GM12872 (cell line): ENCODE data around the gene RNF223.

Experiments
- CTCF ChIP-seq: IDR thresholded peaks from 3 replicates; pipeline ENCODE4 v1.5.1; 2011; ENCODE audit warnings: low read depth, mild to moderate bottlenecking, low read length, moderate library complexity; ENCODE audit not compliant: insufficient read depth

The RNF223 gene

GRCh38 chr1:1041873-1042272, 32.2 kb downstream of the RNF223 start:
- TF ChIP-seq CTCF: no peak

DNA sequence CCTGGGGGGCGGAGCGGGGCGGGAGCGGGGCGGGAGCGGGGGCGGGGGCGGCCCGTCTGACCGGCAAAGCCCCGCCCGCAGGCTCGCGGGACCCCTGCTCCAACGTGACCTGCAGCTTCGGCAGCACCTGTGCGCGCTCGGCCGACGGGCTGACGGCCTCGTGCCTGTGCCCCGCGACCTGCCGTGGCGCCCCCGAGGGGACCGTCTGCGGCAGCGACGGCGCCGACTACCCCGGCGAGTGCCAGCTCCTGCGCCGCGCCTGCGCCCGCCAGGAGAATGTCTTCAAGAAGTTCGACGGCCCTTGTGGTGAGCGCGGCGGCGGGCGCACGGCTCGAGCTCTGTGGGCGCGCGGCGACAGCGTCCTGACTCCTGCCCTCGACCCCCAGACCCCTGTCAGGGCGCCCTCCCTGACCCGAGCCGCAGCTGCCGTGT, 33.0 kb downstream of the RNF223 start:
- TF ChIP-seq CTCF: no peak

DNA sequence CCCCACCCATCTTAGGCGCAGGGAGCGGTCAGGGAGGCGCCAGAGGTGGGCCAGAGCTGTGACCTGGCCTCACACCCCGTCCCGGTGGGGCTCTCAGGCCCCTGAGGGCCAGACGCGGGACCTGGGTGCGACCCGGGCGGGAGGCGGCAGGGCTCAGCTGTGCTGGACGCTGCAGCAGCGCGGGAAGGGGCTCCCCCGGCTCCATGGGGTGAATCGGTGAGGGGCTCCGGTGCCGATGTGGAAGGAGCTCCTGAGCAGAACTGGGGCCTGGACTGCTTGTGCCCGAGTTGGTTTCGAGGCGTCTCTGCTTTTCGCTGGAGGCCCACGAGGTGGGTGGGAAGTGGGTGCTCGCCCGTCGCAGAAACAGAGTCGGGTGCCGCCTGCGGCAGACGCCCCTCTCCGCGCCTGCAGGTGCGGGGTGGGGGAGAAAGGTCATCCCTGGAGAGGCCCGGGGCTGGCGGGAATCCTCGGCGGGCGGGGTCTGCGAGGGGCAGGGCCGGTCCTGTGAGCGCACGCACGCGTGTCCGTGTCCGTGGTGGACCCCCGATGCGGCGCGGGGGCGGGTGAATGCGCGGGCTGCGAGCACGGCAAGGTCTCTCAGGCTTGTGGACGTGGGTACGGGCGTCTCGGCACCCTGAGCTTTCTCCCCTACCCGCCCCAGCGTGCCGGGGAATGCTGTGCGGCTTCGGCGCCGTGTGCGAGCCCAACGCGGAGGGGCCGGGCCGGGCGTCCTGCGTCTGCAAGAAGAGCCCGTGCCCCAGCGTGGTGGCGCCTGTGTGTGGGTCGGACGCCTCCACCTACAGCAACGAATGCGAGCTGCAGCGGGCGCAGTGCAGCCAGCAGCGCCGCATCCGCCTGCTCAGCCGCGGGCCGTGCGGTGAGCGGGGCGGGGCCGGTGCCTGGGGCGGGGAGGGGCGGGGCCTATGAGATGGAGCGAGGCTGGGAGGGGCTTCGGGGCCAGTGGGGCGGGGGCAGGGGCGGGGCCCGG, 33.8 kb downstream of the RNF223 start:
- no peak for TF ChIP-seq CTCF

- no peak for TF ChIP-seq CTCF
These were observed 34.8 kb downstream of the RNF223 start for GRCh38 chr1:1039145-1039910.

- no peak for TF ChIP-seq CTCF
These were observed 35.4 kb downstream of the RNF223 start for GRCh38 chr1:1038694-1039093.

- no peak for TF ChIP-seq CTCF
These were observed 36.5 kb downstream of the RNF223 start for GRCh38 chr1:1037366-1038327.
